GM18511 (cell line): Measurements from ENCODE around the gene MLEC.
A peak's percentile ranks its signal among the peaks of the same experiment; 100 is the strongest.
"Not testable (repeated sequence)": the region's sequence is repeated elsewhere in the genome, so short reads cannot be mapped to it uniquely, and the experiment has no call there.

Experiments used
- ATAC-seq: cut with Tn5 transposase; IDR thresholded peaks from one replicate; pipeline ENCODE4 v1.9.1; 2021; ENCODE audit warnings: mild to moderate bottlenecking, moderate library complexity; ENCODE audit not compliant: unreplicated experiment

Gene MLEC

GRCh38 chr12:120720234-120720986 lies 33.5 kb downstream of the MLEC start:
- no peak for ATAC-seq

DNA sequence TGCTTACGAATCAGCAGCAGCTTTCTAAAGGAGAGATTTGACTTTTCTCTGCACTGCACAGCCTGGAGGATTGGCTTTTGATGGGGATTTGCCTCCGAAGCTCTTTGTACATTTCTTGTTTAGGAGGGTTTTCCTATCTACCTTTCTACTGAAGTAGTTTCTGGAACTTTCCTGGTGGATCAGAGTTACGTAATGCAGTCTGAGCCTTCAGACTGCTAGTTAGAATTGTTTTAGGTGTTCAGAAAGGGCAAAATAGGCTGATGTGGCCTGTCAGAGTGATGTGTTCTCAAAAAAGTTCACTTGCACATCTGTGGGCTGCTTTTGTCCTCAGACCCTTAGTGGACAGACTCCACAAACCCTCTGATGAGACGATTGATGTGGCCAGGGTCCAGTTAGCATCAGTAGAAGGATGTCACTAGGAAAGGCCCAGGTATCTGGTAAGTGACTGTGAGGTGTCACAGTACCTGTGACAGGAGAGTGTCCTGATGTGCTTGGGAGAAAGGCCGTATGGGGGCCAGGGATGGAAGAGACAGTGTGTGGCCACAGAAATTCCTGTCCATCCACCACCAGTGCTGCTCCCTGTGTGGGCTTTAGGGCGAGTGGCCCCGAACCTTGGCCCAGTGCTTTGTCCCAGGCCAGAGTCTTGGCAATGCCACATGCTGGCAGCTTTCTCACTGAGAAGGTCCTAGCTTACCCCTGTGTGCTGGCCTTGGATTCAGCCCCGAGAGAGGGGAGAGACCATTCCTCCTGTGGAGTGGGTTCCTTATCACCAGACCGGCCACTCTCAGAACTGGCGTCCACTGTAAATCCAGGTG lies 34.2 kb downstream of the MLEC start:
- ATAC-seq, result no peak

DNA sequence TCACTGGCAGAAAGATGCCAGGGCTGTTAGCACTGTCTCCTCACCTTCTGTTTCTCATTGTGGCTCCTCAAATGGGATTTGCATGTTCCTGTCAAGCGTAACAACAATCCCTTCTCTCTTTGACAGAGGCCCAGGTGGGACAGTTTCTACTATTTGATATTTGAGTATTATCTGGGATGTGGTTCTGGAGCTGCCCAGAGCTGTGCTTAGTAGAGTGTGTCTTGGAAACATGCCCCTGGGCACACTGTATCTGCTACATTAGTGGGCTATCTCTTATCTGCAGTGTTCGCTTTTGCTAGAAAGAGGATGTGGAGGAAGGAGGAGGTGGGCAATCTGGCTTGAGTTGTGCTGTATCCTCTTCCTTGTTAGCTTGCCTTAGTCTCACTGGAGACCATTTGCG lies 34.9 kb downstream of the MLEC start:
- no peak for ATAC-seq

GRCh38 chr12:120722784-120723183 lies 35.8 kb downstream of the MLEC start:
- ATAC-seq, result no peak

DNA sequence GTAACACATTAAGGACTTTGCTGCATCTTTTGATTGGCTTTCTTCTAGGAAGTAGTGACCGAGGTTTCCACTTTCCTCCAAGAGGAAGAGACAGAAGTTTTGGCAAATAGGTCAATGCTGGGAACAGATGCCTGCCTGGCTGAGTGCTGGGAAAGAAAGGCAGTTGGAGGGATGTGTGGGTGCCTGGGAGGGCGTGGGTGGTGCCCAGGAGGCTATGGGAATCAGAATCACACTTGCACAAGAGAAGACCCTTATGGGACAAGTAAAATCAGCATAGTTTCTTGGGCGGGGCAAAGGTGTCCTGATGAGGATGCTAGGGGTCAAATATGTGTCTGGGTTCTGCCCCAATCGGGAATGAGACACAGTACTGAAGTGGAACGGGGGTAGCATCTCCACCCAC lies 37.8 kb downstream of the MLEC start:
- no peak for ATAC-seq

DNA sequence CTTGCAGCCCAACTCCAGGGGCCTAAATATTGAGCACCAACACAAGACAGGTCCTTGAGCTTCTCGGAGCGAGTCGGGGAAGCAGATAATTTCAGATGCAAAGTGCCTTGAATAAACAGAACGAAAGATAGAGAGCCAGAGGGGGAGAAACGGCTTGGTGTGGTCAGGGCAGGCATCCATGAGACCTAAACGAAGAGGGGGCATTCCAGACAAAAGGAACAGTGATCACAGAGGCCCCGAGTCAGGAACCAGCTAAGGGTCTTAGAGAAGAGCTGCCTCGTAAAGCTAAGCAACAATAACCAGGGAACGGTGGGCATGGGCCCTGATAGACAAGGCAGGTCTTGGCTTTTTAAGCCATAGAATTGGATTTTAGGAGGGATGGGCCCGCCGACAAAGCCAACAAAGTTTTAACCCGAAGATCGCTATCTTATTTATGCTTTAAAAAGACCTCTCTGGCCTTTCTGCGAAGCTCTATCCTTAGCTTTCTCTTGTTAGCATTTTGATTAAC lies 38.3 kb downstream of the MLEC start:
- no peak for ATAC-seq

DNA sequence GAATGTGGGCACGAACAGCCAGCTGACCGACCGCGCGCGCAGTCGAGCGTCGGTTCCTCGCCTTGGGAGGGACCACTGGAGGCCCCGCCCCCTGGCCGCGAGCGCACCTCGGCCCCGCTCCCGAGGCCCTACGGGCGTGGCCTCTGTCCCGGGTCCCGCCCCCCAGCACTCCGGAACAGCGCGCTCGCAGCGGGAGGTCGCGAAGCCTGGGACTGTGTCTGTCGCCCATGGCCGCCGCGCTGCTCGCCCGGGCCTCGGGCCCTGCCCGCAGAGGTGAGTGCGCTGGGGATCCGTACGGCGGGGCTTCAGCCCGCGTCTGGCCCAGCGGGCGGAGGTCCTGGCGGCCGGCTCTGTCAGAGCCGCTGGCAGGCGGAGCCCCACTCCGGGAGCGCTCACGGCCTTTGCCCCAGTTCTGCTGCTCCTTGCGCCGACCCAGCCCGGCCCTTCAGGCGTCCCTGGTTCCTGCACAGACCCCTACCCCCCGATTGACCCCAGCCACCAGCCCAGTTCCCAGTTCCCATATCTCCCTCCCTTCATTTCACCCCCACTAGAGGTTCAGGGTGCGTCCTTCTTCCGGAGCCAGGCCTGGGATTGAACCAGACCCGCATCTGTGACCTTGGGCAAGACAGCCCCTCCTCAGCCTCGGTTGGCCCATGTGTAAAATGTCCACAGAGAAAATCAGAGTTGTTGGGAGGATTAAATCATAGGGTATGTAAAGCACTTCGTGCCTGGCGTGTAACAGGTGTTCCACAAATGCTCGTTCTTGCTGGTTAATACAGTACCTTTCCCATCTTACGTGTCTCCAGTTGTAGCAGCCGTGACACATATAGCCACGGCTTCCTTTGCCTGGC lies 38.9 kb downstream of the MLEC start, which contains the start of gene ACADS:
TSS of gene ACADS (plus strand) at position 168 of the 851 bp plus-strand sequence. CDS start at position 228, 60 bp downstream.
- ATAC-seq, result peak; percentile 95

DNA sequence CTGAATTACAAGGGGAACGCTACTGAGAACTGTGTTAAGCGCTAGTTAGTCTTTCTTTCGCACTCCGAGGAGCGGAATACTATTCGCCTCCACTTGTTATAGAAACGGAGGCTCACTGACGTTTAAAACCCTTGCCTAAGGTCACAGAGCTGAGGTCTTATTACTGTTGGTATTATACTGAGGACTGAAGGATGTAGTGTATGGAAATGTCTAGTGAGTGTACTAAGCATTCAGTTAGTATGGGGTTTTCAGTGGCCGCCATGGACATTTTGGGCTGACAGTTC lies 39.5 kb downstream of the MLEC start:
- no peak for ATAC-seq

DNA sequence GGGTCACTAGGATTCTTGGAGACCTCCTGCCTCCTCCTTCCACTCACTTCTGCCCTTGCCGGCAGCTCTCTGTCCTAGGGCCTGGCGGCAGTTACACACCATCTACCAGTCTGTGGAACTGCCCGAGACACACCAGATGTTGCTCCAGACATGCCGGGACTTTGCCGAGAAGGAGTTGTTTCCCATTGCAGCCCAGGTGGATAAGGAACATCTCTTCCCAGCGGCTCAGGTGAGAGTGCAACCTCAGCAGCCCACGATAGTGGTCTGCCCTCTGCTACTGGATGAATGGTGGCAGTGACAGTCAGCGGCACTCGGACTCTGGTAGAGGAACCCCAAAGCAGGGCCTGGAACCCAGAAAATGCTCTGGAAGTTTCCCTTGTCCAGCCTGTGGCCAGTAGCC lies 40.0 kb downstream of the MLEC start:
- no peak for ATAC-seq

DNA sequence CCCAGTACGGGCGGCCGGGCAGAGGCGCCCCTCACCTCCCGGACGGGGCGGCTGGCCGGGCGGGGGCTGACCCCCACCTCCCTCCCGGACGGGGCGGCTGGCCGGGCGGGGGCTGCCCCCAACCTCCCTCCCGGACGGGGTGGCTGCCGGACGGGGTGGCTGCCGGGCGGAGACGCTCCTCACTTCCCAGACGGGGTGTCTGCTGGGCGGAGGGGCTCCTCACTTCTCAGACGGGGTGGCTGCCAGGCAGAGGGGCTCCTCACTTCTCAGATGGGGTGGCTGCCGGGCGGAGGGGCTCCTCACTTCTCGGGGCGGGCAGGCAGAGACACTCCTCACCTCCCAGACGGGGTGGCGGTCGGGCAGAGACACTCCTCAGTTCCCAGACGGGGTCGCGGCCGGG lies 45.2 kb downstream of the MLEC start:
- not testable (repeated sequence) for ATAC-seq

DNA sequence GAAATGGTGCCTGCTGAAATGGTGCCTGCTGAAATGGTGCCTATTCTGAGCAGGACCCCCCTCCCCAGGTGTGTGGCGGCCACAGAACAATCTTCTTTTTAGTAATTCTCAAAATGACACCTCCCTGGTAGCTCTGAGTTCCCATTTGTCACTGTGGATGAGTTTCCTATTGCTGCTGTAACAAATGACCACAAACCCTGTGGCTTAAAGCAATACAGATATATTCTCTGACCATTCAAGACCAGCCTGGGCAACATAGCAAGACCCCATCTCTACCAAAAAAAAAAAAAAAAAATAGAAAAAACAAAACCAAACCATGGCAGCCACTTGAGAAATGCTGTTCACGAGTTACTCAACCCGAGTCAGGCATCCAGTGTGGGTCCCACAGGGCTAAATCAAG lies 46.6 kb downstream of the MLEC start:
- no peak for ATAC-seq

DNA sequence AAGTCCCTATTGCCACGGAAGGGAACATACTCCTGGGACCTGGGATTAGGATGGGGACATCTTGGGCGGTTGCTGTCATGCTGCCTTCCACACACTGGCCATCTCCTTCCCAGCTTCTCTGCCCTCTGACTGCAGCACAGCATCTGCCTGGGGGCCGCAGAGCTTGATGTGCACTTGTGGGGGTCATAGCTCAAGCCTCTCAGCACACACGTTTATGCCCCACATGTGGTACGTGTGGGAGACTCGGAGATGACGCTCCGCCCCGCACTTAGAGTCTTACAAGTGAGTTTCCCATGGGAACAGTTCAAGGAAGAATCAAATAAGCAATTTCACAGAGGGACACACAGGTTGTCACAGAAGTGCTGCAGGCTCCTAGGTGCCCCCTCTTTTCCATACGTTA lies 47.3 kb downstream of the MLEC start:
- no peak for ATAC-seq

- no peak for ATAC-seq
Observed at GRCh38 chr12:120735181-120735580, 48.2 kb downstream of the MLEC start.

DNA sequence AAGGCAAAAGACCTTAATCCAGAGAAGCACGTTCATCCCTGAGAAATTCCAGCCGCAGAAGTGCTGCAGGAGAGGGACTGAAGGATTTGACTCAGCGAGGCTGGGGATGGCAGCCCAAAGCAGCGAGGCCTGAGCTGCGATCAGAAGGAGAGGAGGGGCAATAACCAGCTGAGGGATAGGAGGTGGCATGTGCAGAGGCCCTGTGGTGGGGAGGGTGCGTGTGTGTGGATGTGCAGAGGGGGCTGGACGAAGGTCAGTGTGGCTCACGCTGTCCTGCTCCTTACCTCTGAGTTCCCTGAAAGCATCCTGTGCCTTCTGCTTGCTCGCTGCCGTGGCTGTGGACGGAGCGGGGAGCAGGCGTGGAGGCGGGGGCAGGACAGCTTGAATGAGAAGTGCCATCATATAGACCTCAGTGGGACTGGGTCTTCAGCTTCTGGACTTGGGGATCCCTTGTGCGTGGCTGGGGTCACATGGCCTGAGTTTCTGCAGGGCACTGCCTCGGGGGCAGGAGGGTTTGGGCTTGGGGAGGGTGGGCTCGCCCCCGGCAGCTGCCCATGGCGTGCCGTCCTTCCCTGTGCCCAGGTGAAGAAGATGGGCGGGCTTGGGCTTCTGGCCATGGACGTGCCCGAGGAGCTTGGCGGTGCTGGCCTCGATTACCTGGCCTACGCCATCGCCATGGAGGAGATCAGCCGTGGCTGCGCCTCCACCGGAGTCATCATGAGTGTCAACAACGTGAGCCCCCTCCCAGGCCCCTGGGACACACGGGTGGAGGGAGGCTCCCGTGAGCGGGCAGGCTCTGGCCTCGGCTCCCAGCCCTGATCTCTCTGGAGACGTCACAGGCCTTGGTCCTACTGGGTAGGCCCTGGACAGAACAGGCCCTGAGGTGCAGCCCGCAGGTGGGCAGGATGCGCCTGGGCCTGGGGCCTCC lies 49.7 kb downstream of the MLEC start:
- no peak for ATAC-seq

- no peak for ATAC-seq
Observed at GRCh38 chr12:120737557-120738251, 50.8 kb downstream of the MLEC start.

GRCh38 chr12:120738252-120739030 lies 51.5 kb downstream of the MLEC start:
- no peak for ATAC-seq

DNA sequence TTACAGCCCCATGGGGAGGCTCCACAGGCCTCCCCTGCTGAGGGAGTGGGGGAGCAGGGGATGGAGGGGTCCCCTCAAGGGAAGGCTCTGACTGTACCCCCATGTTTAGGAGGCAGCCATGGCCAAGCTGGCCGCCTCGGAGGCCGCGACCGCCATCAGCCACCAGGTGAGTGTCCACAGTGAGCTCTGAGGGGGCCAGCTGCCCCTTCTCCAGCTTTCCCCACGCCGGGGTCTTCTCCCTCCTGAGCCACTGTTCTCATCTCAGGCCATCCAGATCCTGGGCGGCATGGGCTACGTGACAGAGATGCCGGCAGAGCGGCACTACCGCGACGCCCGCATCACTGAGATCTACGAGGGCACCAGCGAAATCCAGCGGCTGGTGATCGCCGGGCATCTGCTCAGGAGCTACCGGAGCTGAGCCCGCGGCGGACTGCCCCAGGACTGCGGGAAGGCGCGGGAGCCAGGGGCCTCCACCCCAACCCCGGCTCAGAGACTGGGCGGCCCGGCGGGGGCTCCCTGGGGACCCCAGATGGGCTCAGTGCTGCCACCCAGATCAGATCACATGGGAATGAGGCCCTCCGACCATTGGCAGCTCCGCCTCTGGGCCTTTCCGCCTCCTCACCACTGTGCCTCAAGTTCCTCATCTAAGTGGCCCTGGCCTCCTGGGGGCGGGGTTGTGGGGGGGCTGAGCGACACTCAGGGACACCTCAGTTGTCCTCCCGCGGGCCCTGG lies 52.2 kb downstream of the MLEC start:
- no peak for ATAC-seq
